Lower leg skin (tissue), 4 donors: ENCODE measurements around the gene CLEC16A. TPM values are rescaled to one million over a fixed set of nuclear protein-coding genes. Genes with fewer than 3 reads are reported as not detected.

Source experiments
- DNase-seq, 2 donors: peaks; one replicate each; pipeline ENCODE4 v3.0.0-alpha.2; 2019; ENCODE audit warnings: low spot score in 2 of 2
- H3K4me3 ChIP-seq: fragments of 200-600 bp; sonication (generic); 2 replicates; pipeline ENCODE4 v1.5.1; 2017; ENCODE audit warnings: mild to moderate bottlenecking, low read depth; ENCODE audit not compliant: poor library complexity, severe bottlenecking
- POLR2A ChIP-seq, 2 donors: fragments of 450-650 bp; IDR thresholded peaks; one replicate each; pipeline ENCODE4 v1.6.1; 2016 to 2017; ENCODE audit warnings: antibody characterized with exemption in 2 of 2, mild to moderate bottlenecking in 1 of 2, moderate library complexity in 1 of 2
- WGBS, 2 donors: methylation state at CpG; one replicate each; pipeline ENCODE4 v1.1.5; 2018; 5-methylcytosine and 5-hydroxymethylcytosine counted together
- intact Hi-C: fragments of 100-400 bp; cut with DNase I; formaldehyde crosslinking; loops from one replicate; pipeline ENCODE4 v1.15.0; 2023; ENCODE audit warnings: low total_unique reads
- total RNA-seq, 4 donors: library from RNA; depleted of rRNA; stranded (reverse); fragments of >200 nt; gene quantifications; one replicate each; pipeline ENCODE4 v1.1.0, GENCODE V29; 2016
- TF ChIP-seq, protein P1 (sequence below), 3 donors: fragments of 450-650 bp; IDR thresholded peaks; one replicate each; pipeline ENCODE4 v1.5.1; 2016; ENCODE audit warnings: antibody characterized with exemption in 3 of 3, mild to moderate bottlenecking in 3 of 3, moderate library complexity in 2 of 3

The CLEC16A gene
- total RNA-seq, 4 donors from 2014 or later = 26.8 to 30.0 (median 29.5) TPM

DNA sequence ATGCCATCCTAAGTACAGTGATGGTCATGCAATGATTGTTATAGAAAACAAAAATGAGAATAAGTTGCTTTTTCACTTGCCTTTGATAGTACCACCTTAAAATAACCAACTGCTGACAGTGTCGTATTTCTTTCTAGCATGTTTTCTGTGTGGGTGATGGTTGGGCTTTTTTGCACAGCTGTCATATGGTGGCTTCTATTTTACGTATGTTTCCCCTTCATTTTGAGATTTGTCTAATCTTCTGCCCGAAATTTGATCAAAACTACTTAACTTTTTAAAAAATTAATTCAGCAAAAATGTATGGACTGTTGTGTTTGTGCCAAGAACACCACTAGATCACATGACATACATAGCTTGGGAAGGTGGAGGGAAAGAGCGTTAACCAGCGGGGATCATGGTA lies 90.7 kb downstream of the CLEC16A start:
- 90 to 95% methylated on average over 5 of the region's 5 CpGs for WGBS, 2 donors
- intact Hi-C loops = no loop called here
- no peak overlapping the region for H3K4me3 ChIP-seq
- peak in 1 of 2 donors; percentile 20 for DNase-seq
- TF ChIP-seq POLR2A (IDR thresholded peaks at IDR 0.05) = no peak
- TF ChIP-seq, protein P1, sequence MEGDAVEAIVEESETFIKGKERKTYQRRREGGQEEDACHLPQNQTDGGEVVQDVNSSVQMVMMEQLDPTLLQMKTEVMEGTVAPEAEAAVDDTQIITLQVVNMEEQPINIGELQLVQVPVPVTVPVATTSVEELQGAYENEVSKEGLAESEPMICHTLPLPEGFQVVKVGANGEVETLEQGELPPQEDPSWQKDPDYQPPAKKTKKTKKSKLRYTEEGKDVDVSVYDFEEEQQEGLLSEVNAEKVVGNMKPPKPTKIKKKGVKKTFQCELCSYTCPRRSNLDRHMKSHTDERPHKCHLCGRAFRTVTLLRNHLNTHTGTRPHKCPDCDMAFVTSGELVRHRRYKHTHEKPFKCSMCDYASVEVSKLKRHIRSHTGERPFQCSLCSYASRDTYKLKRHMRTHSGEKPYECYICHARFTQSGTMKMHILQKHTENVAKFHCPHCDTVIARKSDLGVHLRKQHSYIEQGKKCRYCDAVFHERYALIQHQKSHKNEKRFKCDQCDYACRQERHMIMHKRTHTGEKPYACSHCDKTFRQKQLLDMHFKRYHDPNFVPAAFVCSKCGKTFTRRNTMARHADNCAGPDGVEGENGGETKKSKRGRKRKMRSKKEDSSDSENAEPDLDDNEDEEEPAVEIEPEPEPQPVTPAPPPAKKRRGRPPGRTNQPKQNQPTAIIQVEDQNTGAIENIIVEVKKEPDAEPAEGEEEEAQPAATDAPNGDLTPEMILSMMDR (IDR thresholded peaks at IDR 0.05) = no peak

DNA sequence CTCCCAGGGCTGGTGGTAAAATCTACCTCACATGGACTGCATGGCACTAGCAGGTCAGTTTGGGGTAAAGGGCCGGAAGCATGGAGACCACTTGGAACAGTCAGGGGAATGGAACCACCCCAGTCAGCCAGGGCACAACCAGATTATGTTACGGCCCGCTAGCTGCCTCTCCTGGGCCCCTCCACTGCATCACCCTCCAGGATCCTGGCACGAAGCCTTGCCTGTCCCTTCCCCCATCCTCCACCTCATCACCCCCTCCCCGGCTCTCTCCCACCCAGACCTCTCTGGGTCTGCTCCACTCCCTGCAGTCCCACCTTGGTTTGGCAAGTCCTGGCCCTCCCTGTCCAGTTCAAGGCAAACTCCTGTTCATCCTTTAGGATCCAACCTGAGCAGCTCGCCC lies 91.7 kb downstream of the CLEC16A start:
- peak in 1 of 2 donors; percentile 76 for DNase-seq
- no peak overlapping the region for H3K4me3 ChIP-seq
- WGBS, 2 donors = 98 to 99% methylated on average over 6 of the region's 6 CpGs
- TF ChIP-seq, protein P1 (IDR thresholded peaks at IDR 0.05) = no peak
- TF ChIP-seq POLR2A (IDR thresholded peaks at IDR 0.05) = no peak
- intact Hi-C loops = no loop called here

DNA sequence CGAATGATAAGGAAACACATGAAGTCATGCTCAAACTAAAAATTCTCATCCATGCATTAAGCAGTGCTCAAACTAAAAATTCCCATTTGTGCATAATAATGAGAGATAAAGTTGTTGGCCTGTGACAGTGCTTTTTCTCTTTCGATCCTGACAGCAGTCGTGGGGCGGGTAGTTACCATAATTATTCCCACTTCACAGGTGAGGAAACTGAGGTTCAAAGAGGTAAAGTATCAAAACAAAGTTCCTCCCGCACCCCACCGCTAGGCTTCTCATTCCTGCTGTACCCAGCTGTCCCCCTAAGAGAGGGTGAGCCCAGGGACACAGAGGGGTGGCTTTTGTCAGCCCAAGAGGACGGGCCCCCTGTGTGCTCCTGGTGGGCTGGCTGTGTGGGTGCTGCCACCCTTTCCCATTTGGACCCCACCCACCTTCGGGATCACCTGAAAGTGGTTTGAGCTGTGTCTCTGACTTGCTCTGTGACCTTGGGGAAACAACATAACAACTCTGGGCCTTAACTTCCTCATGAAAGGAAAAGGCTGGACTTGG lies 92.6 kb downstream of the CLEC16A start:
- TF ChIP-seq, protein P1 (IDR thresholded peaks at IDR 0.05) = no peak
- TF ChIP-seq POLR2A (IDR thresholded peaks at IDR 0.05) = no peak
- peak in 1 of 2 donors; percentile 62 for DNase-seq
- intact Hi-C loops = no loop called here
- H3K4me3 ChIP-seq = no peak overlapping the region
- WGBS, 2 donors = 93 to 95% methylated on average over 8 of the region's 8 CpGs

DNA sequence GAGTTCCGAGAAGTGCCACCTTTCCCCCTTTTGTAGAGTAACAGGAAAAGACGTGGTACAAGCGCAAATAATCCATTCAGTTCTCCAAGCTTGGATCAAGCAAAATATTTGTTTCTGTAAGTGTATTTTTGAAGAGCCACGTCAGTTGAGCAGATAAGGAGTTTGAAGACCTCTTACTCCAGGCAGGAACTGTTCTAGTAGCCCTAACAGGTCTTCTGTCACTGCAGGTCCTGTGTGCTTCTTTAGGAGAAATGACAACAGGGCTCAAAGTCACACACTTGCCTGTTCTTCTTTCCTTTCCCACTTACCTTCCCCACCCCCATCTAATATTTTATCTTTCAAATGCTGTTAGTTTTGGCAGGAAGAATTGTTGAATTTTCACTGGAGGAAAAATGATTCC lies 93.9 kb downstream of the CLEC16A start:
- TF ChIP-seq, protein P1 (IDR thresholded peaks at IDR 0.05) = no peak
- no peak for TF ChIP-seq POLR2A (IDR thresholded peaks at IDR 0.05)
- DNase-seq = no peak
- no peak overlapping the region for H3K4me3 ChIP-seq
- intact Hi-C loops = no loop called here
- 91 to 92% methylated on average over 4 of the region's 4 CpGs for WGBS, 2 donors

DNA sequence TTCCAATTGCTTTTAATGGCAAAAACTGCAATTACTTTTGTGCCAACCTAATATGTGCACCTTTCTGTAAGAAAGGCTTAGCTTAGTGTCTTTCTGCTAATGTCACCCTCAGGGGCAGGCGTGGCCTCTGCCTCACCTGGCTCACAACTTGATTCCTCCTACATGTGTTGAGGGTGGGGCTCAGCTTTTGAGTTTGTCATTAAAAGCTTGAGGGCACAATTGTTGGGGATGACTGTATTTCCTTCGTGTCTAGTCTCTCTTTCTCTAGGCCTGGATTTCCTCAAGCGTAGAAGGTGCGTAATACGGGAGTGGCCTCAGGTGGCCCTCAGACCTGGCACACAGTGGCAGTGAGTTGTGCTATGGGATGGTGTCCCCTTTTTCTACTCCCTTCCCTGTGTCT lies 94.4 kb downstream of the CLEC16A start:
- TF ChIP-seq POLR2A (IDR thresholded peaks at IDR 0.05) = no peak
- TF ChIP-seq, protein P1 (IDR thresholded peaks at IDR 0.05) = no peak
- peak; percentile 62 to 68 for DNase-seq
- 61 to 65% methylated on average over 5 of the region's 5 CpGs for WGBS, 2 donors

DNA sequence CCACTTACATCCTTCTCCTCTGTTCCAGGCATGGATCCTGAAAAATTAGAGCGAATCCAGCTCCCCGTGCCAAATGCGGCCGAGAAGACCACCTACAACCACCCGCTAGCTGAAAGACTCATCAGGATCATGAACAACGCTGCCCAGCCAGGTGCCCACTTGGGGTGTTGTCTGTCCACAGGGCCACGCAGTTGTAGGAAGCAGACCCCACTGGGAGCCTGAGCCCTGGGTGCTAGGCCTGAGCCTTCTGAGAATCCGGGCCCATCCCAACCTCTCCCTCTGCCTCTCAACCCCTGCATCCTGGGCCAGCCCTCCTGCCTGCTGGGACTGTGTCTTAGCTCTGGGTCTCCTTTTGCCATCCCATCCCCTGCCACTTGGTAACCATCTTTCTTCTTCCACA lies 95.4 kb downstream of the CLEC16A start:
- peak in 1 of 2 donors; percentile 83 for DNase-seq
- H3K4me3 ChIP-seq = no peak overlapping the region
- no peak for TF ChIP-seq POLR2A (IDR thresholded peaks at IDR 0.05)
- TF ChIP-seq, protein P1 (IDR thresholded peaks at IDR 0.05) = no peak
- WGBS, 2 donors = 96 to 97% methylated on average over 8 of the region's 8 CpGs
- intact Hi-C loops = no loop called here

More for the DNA sequence above, 94.4 kb downstream of the CLEC16A start:
- H3K4me3 ChIP-seq = no peak overlapping the region
- intact Hi-C loops = no loop called here
